Trophoblast cell (in vitro differentiated cells and primary cell): ENCODE data around the gene C1orf50.

Experiments used
- DNase-seq, 2 donors: peaks; one replicate each; pipeline ENCODE4 v3.0.0-alpha.2; 2016
- H2AFZ ChIP-seq: 2 replicates; pipeline ENCODE4 v1.6.1; 2013; ENCODE audit warnings: low read length, moderate library complexity, mild to moderate bottlenecking; ENCODE audit not compliant: insufficient read depth, poor library complexity
- H2AK5ac ChIP-seq: 2 replicates; pipeline ENCODE4 v1.6.1; 2013; ENCODE audit warnings: mild to moderate bottlenecking, low read length
- H2BK120ac ChIP-seq: 2 replicates; pipeline ENCODE4 v1.6.1; 2013; ENCODE audit warnings: low read length, mild to moderate bottlenecking, moderate library complexity; ENCODE audit not compliant: insufficient read depth, poor library complexity
- H2BK12ac ChIP-seq: 2 replicates; pipeline ENCODE4 v1.6.1; 2013; ENCODE audit warnings: mild to moderate bottlenecking, low read length, moderate library complexity
- H2BK5ac ChIP-seq: 2 replicates; pipeline ENCODE4 v1.6.1; 2013; ENCODE audit warnings: low read length, low read depth, moderate library complexity, mild to moderate bottlenecking; ENCODE audit not compliant: poor library complexity
- H3K14ac ChIP-seq: 2 replicates; pipeline ENCODE4 v1.6.1; 2013; ENCODE audit warnings: mild to moderate bottlenecking, low read length
- H3K18ac ChIP-seq: 2 replicates; pipeline ENCODE4 v1.6.1; 2013; ENCODE audit warnings: mild to moderate bottlenecking, low read length
- H3K23ac ChIP-seq: 2 replicates; pipeline ENCODE4 v1.6.1; 2013; ENCODE audit warnings: low read length
- H3K27ac ChIP-seq: 2 replicates; pipeline ENCODE4 v1.5.1; 2013; ENCODE audit warnings: low read depth, mild to moderate bottlenecking, inconsistent platforms, low read length, moderate library complexity
- H3K27me3 ChIP-seq: 2 replicates; pipeline ENCODE4 v1.6.1; 2013; ENCODE audit warnings: inconsistent platforms, mild to moderate bottlenecking, low read length, moderate library complexity; ENCODE audit not compliant: insufficient read depth
- H3K36me3 ChIP-seq, 2 experiments: 1 replicate in 1 of 2; 2 replicates in 1 of 2; pipeline ENCODE4 v1.6.1; 2013; ENCODE audit warnings: low read length in 2 of 2, mild to moderate bottlenecking in 2 of 2, moderate library complexity in 1 of 2; ENCODE audit not compliant: insufficient read depth in 2 of 2, control insufficient read depth in 1 of 2
- H3K4ac ChIP-seq: 2 replicates; pipeline ENCODE4 v1.6.1; 2013; ENCODE audit warnings: low read depth, mild to moderate bottlenecking, low read length, moderate library complexity
- H3K4me1 ChIP-seq, 2 experiments: 1 replicate in 1 of 2; 2 replicates in 1 of 2; pipeline ENCODE4 v1.6.1; 2013; ENCODE audit warnings: low read length in 2 of 2, mild to moderate bottlenecking in 2 of 2, moderate library complexity in 1 of 2; ENCODE audit not compliant: insufficient read depth in 2 of 2, control insufficient read depth in 1 of 2
- H3K4me2 ChIP-seq: 2 replicates; pipeline ENCODE4 v1.6.1; 2013; ENCODE audit warnings: inconsistent platforms, mild to moderate bottlenecking, low read length, moderate library complexity
- H3K4me3 ChIP-seq: 2 replicates; pipeline ENCODE4 v1.5.1; 2013; ENCODE audit warnings: mild to moderate bottlenecking, low read depth, low read length, inconsistent platforms
- H3K79me1 ChIP-seq: one replicate; pipeline ENCODE4 v1.6.1; 2013; ENCODE audit warnings: low read length
- H3K79me2 ChIP-seq: 2 replicates; pipeline ENCODE4 v1.6.1; 2013; ENCODE audit warnings: low read length, mild to moderate bottlenecking; ENCODE audit not compliant: control insufficient read depth, insufficient read depth, poor library complexity
- H3K9ac ChIP-seq: 2 replicates; pipeline ENCODE4 v1.6.1; 2013; ENCODE audit warnings: mild to moderate bottlenecking, low read length
- H3K9me3 ChIP-seq: 2 replicates; pipeline ENCODE4 v1.6.1; 2013; ENCODE audit warnings: low read depth, mild to moderate bottlenecking, control low read depth, inconsistent platforms, low read length; ENCODE audit not compliant: insufficient read depth
- H4K12ac ChIP-seq: 2 replicates; pipeline ENCODE4 v1.6.1; 2013; ENCODE audit warnings: low read depth, mild to moderate bottlenecking, low read length, moderate library complexity
- H4K8ac ChIP-seq: 2 replicates; pipeline ENCODE4 v1.6.1; 2013; ENCODE audit warnings: low read depth, mild to moderate bottlenecking, low read length, moderate library complexity
- H4K91ac ChIP-seq: one replicate; pipeline ENCODE4 v1.6.1; 2013; ENCODE audit warnings: low read depth, mild to moderate bottlenecking, low read length, moderate library complexity
- WGBS: extraction: QIAGEN DNeasy Blood & Tissue Kit; methylation state at CpG from one replicate; pipeline ENCODE4 v1.1.7; 2013; ENCODE audit warnings: missing lambda C conversion rate; ENCODE audit not compliant: insufficient read length, insufficient coverage; ENCODE audit errors: extremely low coverage; 5-methylcytosine and 5-hydroxymethylcytosine counted together

The C1orf50 gene

GRCh38 chr1:42757892-42758275, 9.2 kb upstream of the C1orf50 start:
- Histone ChIP-seq H3K18ac (no peak overlapping the region), H3K27ac (no peak overlapping the region), H3K79me2 (no peaks in the 10 kb centered on the region)

GRCh38 chr1:42758641-42759040, 8.4 kb upstream of the C1orf50 start:
- H4K8ac ChIP-seq, result no peak overlapping the region
- no peak overlapping the region for H3K27ac ChIP-seq
- no peak overlapping the region for H3K4me2 ChIP-seq
- H3K36me3 ChIP-seq, result peaks cover 39 to 53% of the 10 kb centered on the region in 2 experiments
- no peak for DNase-seq
- WGBS, result no CpG with 5 or more reads among the region's 3 CpGs
- no peaks in the 10 kb centered on the region for H3K27me3 ChIP-seq
- no peak overlapping the region for H4K12ac ChIP-seq
- no peak overlapping the region for H4K91ac ChIP-seq
- H3K79me1 ChIP-seq, result no peaks in the 10 kb centered on the region
- H3K9me3 ChIP-seq, result no peaks in the 10 kb centered on the region
- H3K4ac ChIP-seq, result no peak overlapping the region
- H2BK120ac ChIP-seq, result no peak overlapping the region
- H3K79me2 ChIP-seq, result no peaks in the 10 kb centered on the region
- H3K4me1 ChIP-seq, result no peaks in the 10 kb centered on the region
- H2AFZ ChIP-seq, result no peak overlapping the region
- H2AK5ac ChIP-seq, result no peak overlapping the region
- H3K23ac ChIP-seq, result no peak overlapping the region
- H3K9ac ChIP-seq, result no peak overlapping the region
- no peak overlapping the region for H2BK12ac ChIP-seq
- no peak overlapping the region for H3K4me3 ChIP-seq
- no peak overlapping the region for H2BK5ac ChIP-seq
- H3K18ac ChIP-seq, result no peak overlapping the region
- no peak overlapping the region for H3K14ac ChIP-seq

More at GRCh38 chr1:42757892-42758275, 9.2 kb upstream of the C1orf50 start:
- H3K9ac ChIP-seq, result no peak overlapping the region
- no peak overlapping the region for H2AK5ac ChIP-seq
- no peaks in the 10 kb centered on the region for H3K9me3 ChIP-seq
- no peaks in the 10 kb centered on the region for H3K27me3 ChIP-seq
- no peak overlapping the region for H2BK120ac ChIP-seq
- DNase-seq, result no peak
- no peak overlapping the region for H2BK12ac ChIP-seq
- no peak overlapping the region for H3K4me2 ChIP-seq
- no peak overlapping the region for H3K23ac ChIP-seq
- H4K8ac ChIP-seq, result no peak overlapping the region
- no peak overlapping the region for H3K4me3 ChIP-seq
- no peaks in the 10 kb centered on the region for H3K4me1 ChIP-seq
- no peak overlapping the region for H4K12ac ChIP-seq
- H2AFZ ChIP-seq, result no peak overlapping the region
- H3K4ac ChIP-seq, result no peak overlapping the region
- H3K14ac ChIP-seq, result no peak overlapping the region
- no peak overlapping the region for H2BK5ac ChIP-seq
- no peak overlapping the region for H4K91ac ChIP-seq
- no peaks in the 10 kb centered on the region for H3K79me1 ChIP-seq
- peaks cover 40 to 53% of the 10 kb centered on the region in 2 experiments for H3K36me3 ChIP-seq

DNA sequence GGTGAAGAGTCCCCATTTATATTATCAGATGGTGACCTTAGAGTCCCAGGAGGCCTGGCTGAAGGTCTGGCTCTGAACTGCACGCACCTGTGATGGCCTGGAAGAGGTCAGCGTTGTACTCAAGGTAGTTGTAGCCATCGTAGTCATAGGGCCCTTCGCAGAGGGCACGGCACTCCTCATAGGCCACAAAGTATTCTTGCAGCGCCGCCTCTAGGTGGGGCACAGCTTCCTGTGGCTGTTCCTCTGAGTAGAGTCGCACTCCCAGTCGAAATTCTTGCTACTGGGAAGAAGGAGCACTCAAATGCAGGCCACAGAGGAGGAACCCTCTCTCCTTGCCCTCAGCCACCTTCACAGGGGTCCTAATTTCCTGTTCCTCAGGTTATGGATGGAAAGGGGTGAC, 7.9 kb upstream of the C1orf50 start:
- Histone ChIP-seq H3K23ac (no peak overlapping the region), H4K8ac (no peak overlapping the region), H3K9ac (no peak overlapping the region), H3K79me2 (no peaks in the 10 kb centered on the region), H3K4me2 (no peak overlapping the region), H2AK5ac (no peak overlapping the region), H3K27me3 (no peaks in the 10 kb centered on the region), H2BK12ac (no peak overlapping the region), H3K4me3 (no peak overlapping the region), H3K4me1 (no peaks in the 10 kb centered on the region), H4K12ac (no peak overlapping the region), H2BK120ac (no peak overlapping the region), H3K79me1 (no peaks in the 10 kb centered on the region), H4K91ac (no peak overlapping the region), H3K27ac (no peak overlapping the region), H3K9me3 (no peaks in the 10 kb centered on the region), H3K4ac (no peak overlapping the region), H3K18ac (no peak overlapping the region), H2AFZ (no peak overlapping the region), H3K36me3 (peaks cover 35 to 49% of the 10 kb centered on the region in 2 experiments), H2BK5ac (no peak overlapping the region), H3K14ac (no peak overlapping the region)
- DNase-seq, result no peak
- no CpG with 5 or more reads among the region's 9 CpGs for WGBS

DNA sequence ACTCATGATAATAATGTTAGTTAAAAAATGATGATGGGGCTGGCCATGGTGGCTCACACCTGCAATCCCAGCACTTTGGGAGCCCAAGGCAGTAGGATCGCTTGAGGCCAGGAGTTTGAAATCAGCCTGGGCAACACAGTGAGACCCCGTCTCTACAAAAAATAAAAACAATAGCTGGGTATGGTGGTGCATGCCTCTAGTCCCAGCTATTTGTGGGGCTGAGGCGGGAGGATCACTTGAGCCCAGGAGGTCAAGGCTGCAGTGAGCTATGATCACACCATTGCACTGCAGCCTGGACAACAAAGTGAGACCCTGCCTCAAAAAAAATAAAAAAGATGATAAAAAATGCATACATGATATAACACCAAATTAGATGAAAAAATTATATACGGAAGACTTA, 5.5 kb upstream of the C1orf50 start:
- H3K36me3 ChIP-seq, result peaks cover 18 to 27% of the 10 kb centered on the region in 2 experiments
- no peak overlapping the region for H3K27ac ChIP-seq
- no peak overlapping the region for H3K9ac ChIP-seq
- peaks cover 5% of the 10 kb centered on the region for H3K79me1 ChIP-seq
- H2BK5ac ChIP-seq, result no peak overlapping the region
- DNase-seq, result no peak
- no peak overlapping the region for H3K4ac ChIP-seq
- H4K12ac ChIP-seq, result no peak overlapping the region
- peaks cover 0 to 3% of the 10 kb centered on the region in 2 experiments for H3K4me1 ChIP-seq
- no peaks in the 10 kb centered on the region for H3K9me3 ChIP-seq
- H3K4me3 ChIP-seq, result no peak overlapping the region
- H4K91ac ChIP-seq, result no peak overlapping the region
- no CpG with 5 or more reads among the region's 4 CpGs for WGBS
- no peak overlapping the region for H3K23ac ChIP-seq
- no peak overlapping the region for H2AK5ac ChIP-seq
- no peaks in the 10 kb centered on the region for H3K27me3 ChIP-seq
- no peak overlapping the region for H4K8ac ChIP-seq
- no peak overlapping the region for H2BK120ac ChIP-seq
- no peak overlapping the region for H3K14ac ChIP-seq
- H3K4me2 ChIP-seq, result no peak overlapping the region
- H2AFZ ChIP-seq, result no peak overlapping the region
- H3K18ac ChIP-seq, result no peak overlapping the region
- H3K79me2 ChIP-seq, result peaks cover 5% of the 10 kb centered on the region
- H2BK12ac ChIP-seq, result no peak overlapping the region
